Psoas muscle (tissue), 8 donors: Measurements from ENCODE around the gene PPL. TPM values are rescaled to one million over a fixed set of nuclear protein-coding genes. Genes with fewer than 3 reads are reported as not detected.

Experiments used
- ATAC-seq, 4 donors: fragments of 200-7000 bp; cut with Tn5 transposase; one replicate each; pipeline ENCODE4 v1.9.1; 2020; ENCODE audit warnings: moderate library complexity in 3 of 4, mild to moderate bottlenecking in 2 of 4
- DNase-seq, 2 donors: peaks; one replicate each; pipeline ENCODE4 v3.0.0-alpha.2; 2020
- H3K27ac ChIP-seq: fragments of 200-600 bp; one replicate; pipeline ENCODE4 v1.8.0; 2022
- H3K27me3 ChIP-seq, 3 donors: fragments of 200-600 bp in 1 of 3; one replicate each; pipeline versions ENCODE4 v1.6.1 to v1.8.0; 2013 to 2022; ENCODE audit warnings: low read length in 2 of 3, mild to moderate bottlenecking in 2 of 3, moderate library complexity in 1 of 3; ENCODE audit not compliant: insufficient read depth in 3 of 3
- H3K36me3 ChIP-seq, 2 donors: fragments of 200-600 bp in 1 of 2; one replicate each; pipeline versions ENCODE4 v1.6.1 to v1.8.0; 2013 to 2022; ENCODE audit warnings: low read depth in 1 of 2, mild to moderate bottlenecking in 1 of 2, moderate library complexity in 1 of 2; ENCODE audit not compliant: insufficient read depth in 1 of 2
- H3K4me1 ChIP-seq: fragments of 200-600 bp; one replicate; pipeline ENCODE4 v1.8.0; 2022
- H3K4me3 ChIP-seq: fragments of 200-600 bp; one replicate; pipeline ENCODE4 v1.8.0; 2022; ENCODE audit warnings: mild to moderate bottlenecking
- H3K9me3 ChIP-seq: fragments of 200-600 bp; one replicate; pipeline ENCODE4 v1.8.0; 2022
- CTCF ChIP-seq: fragments of 200-600 bp; IDR thresholded peaks from one replicate; pipeline ENCODE4 v1.8.0; 2022; ENCODE audit warnings: antibody characterized with exemption
- WGBS, 3 donors: extraction: QIAGEN DNeasy Blood & Tissue Kit; methylation state at CpG; one replicate each; pipeline versions ENCODE4 v1.1.6 to v1.1.7; 2013; 5-methylcytosine and 5-hydroxymethylcytosine counted together
- intact Hi-C, 2 donors: fragments of 100-400 bp; cut with DNase I; formaldehyde crosslinking; loops; one replicate each; pipeline versions ENCODE4 v1.11.0 to v1.14.2; 2022
- polyA plus RNA-seq, 3 donors: library from polyadenylated mRNA; stranded (reverse); fragments of 200-250 nt; gene quantifications; one replicate each; pipeline ENCODE4 v1.2.3, GENCODE V29; 2013
- total RNA-seq, 4 donors: library from RNA; stranded (reverse); fragmentation: NEBNext Ultra II Directional in 2 of 4; extraction: Animal tissue kit (Norgen Biotek cat#: 25700) in 2 of 4; gene quantifications; one replicate each; pipeline versions ENCODE4 v1.2.1 to v1.2.4, GENCODE V29; 2021 to 2023
- donor health status: healthy with polysubstance abuse.
- donor health status: DM: no; HTN: no; CAD: no; lungs with moderate emphysema.
- donor health status: Bipolar disorder and iron deficiency.
- donor health status: healthy.
- donor health status: DM: yes; HTN: yes; CAD: no.
- donor health status: DM: no; HTN: no; CAD: no.
- donor health status: DM: no; HTN: no; CAD: no.
- donor health status: DM: yes; HTN: yes; CAD: no.

Gene PPL
- total and polyA plus RNA-seq, 7 donors, result 2.4 to 7.2 (median 4.4) TPM

GRCh38 chr16:4876646-4877379 lies 60.1 kb downstream of the PPL start:
- DNase-seq, result no peak
- no peak for ATAC-seq
- no peak for TF ChIP-seq CTCF
- Histone ChIP-seq H3K9me3 (no peaks in the 10 kb centered on the region), H3K36me3 (peaks cover 18 to 100% of the 10 kb centered on the region in 2 donors), H3K4me3 (no peak overlapping the region), H3K27ac (no peak overlapping the region), H3K27me3 (no peaks in the 10 kb centered on the region), H3K4me1 (no peaks in the 10 kb centered on the region)
- intact Hi-C loops, result no loop called here
- 82 to 85% (median 84%) methylated on average over 11 of the region's 11 CpGs for WGBS, 3 donors

GRCh38 chr16:4874666-4875065 lies 62.3 kb downstream of the PPL start:
- TF ChIP-seq CTCF, result no peak
- Histone ChIP-seq H3K27ac (no peak overlapping the region), H3K27me3 (no peaks in the 10 kb centered on the region), H3K36me3 (peaks cover 12 to 100% of the 10 kb centered on the region in 2 donors), H3K4me1 (peaks cover 9% of the 10 kb centered on the region), H3K4me3 (no peak overlapping the region), H3K9me3 (no peaks in the 10 kb centered on the region)
- ATAC-seq, result no peak
- no peak for DNase-seq
- intact Hi-C loops, result no loop called here
- 58 to 80% (median 67%) methylated on average over 8 of the region's 8 CpGs for WGBS, 3 donors

DNA sequence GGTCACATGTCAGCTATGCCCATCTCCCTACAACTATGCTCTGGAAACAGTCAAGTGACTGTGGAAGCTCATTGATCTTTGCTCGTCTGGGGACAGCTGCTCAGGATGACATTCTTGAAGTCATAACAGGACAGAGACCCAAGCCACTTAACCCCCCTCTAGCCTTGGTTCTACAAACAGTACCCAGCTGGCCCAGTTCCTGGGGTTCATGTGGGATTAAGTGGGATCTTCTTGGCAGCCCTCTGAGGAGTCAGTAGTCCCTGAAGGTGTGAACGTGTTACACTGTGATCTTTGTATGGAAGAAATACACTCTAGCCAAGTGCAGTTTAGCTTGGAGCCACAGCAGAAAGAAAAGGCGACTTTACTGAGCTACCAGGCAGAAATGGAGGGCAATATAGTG lies 63.9 kb downstream of the PPL start:
- 40 to 59% (median 53%) methylated on average over 3 of the region's 3 CpGs for WGBS, 3 donors
- intact Hi-C loops, result no loop called here
- Histone ChIP-seq H3K4me1 (peaks cover 9% of the 10 kb centered on the region), H3K27ac (no peak overlapping the region), H3K9me3 (no peaks in the 10 kb centered on the region), H3K27me3 (no peaks in the 10 kb centered on the region), H3K36me3 (peaks cover 12 to 93% of the 10 kb centered on the region in 2 donors), H3K4me3 (no peak overlapping the region)
- no peak for DNase-seq
- TF ChIP-seq CTCF, result no peak
- ATAC-seq, result no peak

DNA sequence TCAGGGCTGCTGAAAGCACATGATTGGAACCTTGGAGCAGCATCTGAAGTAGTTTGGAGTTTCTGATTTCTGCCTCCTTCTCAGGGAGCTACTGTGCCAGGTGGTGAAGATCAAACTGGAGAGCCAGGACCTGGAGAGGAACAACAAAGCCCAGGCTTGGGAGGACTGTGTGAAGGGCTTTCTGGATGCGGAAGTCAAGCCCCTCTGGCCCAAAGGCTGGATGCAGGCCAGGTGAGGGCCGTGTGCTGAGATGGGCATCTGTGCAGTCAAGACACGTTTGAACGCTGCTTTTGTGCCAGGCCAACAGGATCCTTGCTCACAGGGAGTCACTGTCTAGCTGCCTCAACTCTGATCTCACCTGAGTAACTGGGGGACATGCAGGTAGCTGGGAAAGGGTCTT lies 65.9 kb downstream of the PPL start:
- Histone ChIP-seq H3K27me3 (no peaks in the 10 kb centered on the region), H3K27ac (no peak overlapping the region), H3K4me3 (no peak overlapping the region), H3K36me3 (peaks cover 12 to 73% of the 10 kb centered on the region in 2 donors), H3K9me3 (no peaks in the 10 kb centered on the region), H3K4me1 (peaks cover 9% of the 10 kb centered on the region)
- TF ChIP-seq CTCF, result no peak
- 68 to 88% (median 79%) methylated on average over 4 of the region's 4 CpGs for WGBS, 3 donors
- intact Hi-C loops, result no loop called here
- ATAC-seq, result no peak
- no peak for DNase-seq
